Coronary artery (tissue), 2 donors: ENCODE results near the gene MRPL11.

ENCODE experiments used
- DNase-seq: peaks from one replicate; pipeline ENCODE4 v3.0.0-alpha.2; 2017; ENCODE audit warnings: low spot score
- H3K27ac ChIP-seq, 2 donors: fragments of 200-600 bp; sonication (generic); one replicate each; pipeline ENCODE4 v1.5.1; 2016 to 2019
- H3K4me3 ChIP-seq: fragments of 200-600 bp; sonication (generic); 2 replicates; pipeline ENCODE4 v1.5.1; 2016; ENCODE audit warnings: mild to moderate bottlenecking, moderate library complexity
- CTCF ChIP-seq: fragments of 200-600 bp; sonication (generic); IDR thresholded peaks from one replicate; pipeline ENCODE4 v1.5.1; 2019; ENCODE audit warnings: antibody characterized with exemption

MRPL11 gene

GRCh38 chr11:66426314-66426713, 12.3 kb downstream of the MRPL11 start:
- H3K27ac ChIP-seq = no peak overlapping the region
- no peak overlapping the region for H3K4me3 ChIP-seq
- TF ChIP-seq CTCF = no peak
- no peak for DNase-seq

GRCh38 chr11:66421492-66422205, 17.0 kb downstream of the MRPL11 start:
- H3K4me3 ChIP-seq = no peak overlapping the region
- no peak for TF ChIP-seq CTCF
- peak overlapping the region in 1 of 2 donors; percentile 27 for H3K27ac ChIP-seq
- DNase-seq = peak; percentile 93

GRCh38 chr11:66420671-66421476, 17.8 kb downstream of the MRPL11 start, which contains the start of gene NPAS4:
TSS of gene NPAS4 (plus strand) at chr11:66421035. CDS start at chr11:66421180, 145 bp downstream.
- H3K27ac ChIP-seq = peak within 1 kb of the TSS in 1 of 2 donors; percentile 27
- DNase-seq = no peak
- H3K4me3 ChIP-seq = peak within 1 kb of the TSS; percentile 6
- TF ChIP-seq CTCF = no peak

GRCh38 chr11:66419825-66420224, 18.8 kb downstream of the MRPL11 start:
- no peak for DNase-seq
- no peak for TF ChIP-seq CTCF

GRCh38 chr11:66418986-66419308, 19.7 kb downstream of the MRPL11 start:
- Histone ChIP-seq H3K4me3 (no peak overlapping the region), H3K27ac (no peak overlapping the region)
- no peak for DNase-seq
- no peak for TF ChIP-seq CTCF

More at GRCh38 chr11:66419825-66420224, 18.8 kb downstream of the MRPL11 start:
- Histone ChIP-seq H3K27ac (peak overlapping the region in 1 of 2 donors; percentile 27), H3K4me3 (peak overlapping the region; percentile 6)

- TF ChIP-seq CTCF = no peak
- H3K27ac ChIP-seq = peak overlapping the region; percentile 73 to 82
- DNase-seq = peak; percentile 94
- no peak overlapping the region for H3K4me3 ChIP-seq
Measured at GRCh38 chr11:66418168-66418985, 20.3 kb downstream of the MRPL11 start.
